MM.1S (cell line): Measurements from ENCODE around the gene EXOC4.

Experiments used
- DNase-seq: peaks from one replicate; pipeline ENCODE4 v3.0.0-alpha.2; 2015
- H2AFZ ChIP-seq: fragments of 300-600 bp; sonication (generic); 2 replicates; pipeline ENCODE4 v1.6.0; 2016; ENCODE audit warnings: antibody characterized with exemption, low read length
- H3F3A ChIP-seq: fragments of 300-600 bp; sonication (generic); 2 replicates; pipeline ENCODE4 v1.6.1; 2016; ENCODE audit warnings: mild to moderate bottlenecking, antibody characterized with exemption, low read length, moderate library complexity, mixed read lengths; ENCODE audit not compliant: insufficient read depth
- H3K27ac ChIP-seq: fragments of 300-600 bp; sonication (generic); 2 replicates; pipeline ENCODE4 v1.5.1; 2016; ENCODE audit warnings: mild to moderate bottlenecking, low read length
- H3K27me3 ChIP-seq: fragments of 300-600 bp; sonication (generic); replicated peaks from 2 replicates; pipeline ENCODE4 v1.6.0; 2016; ENCODE audit warnings: low read length; ENCODE audit not compliant: insufficient read depth
- H3K36me3 ChIP-seq: fragments of 300-600 bp; sonication (generic); replicated peaks from 2 replicates; pipeline ENCODE4 v1.6.1; 2016; ENCODE audit warnings: mild to moderate bottlenecking, low read length, mixed read lengths; ENCODE audit not compliant: insufficient read depth
- H3K4me1 ChIP-seq: fragments of 300-600 bp; sonication (generic); 2 replicates; pipeline ENCODE4 v1.6.1; 2016; ENCODE audit warnings: low read length, mixed read lengths
- H3K4me2 ChIP-seq: fragments of 300-600 bp; sonication (generic); 2 replicates; pipeline ENCODE4 v1.6.0; 2016; ENCODE audit warnings: low read depth, low read length
- H3K4me3 ChIP-seq: fragments of 300-600 bp; sonication (generic); 2 replicates; pipeline ENCODE4 v1.5.1; 2016; ENCODE audit warnings: low read length, mixed read lengths
- H3K79me2 ChIP-seq: fragments of 300-600 bp; sonication (generic); 2 replicates; pipeline ENCODE4 v1.6.1; 2016; ENCODE audit warnings: mixed run types, low read length, mixed read lengths
- H3K9ac ChIP-seq: fragments of 300-600 bp; sonication (generic); 2 replicates; pipeline ENCODE4 v1.6.1; 2016; ENCODE audit warnings: low read length, mixed read lengths
- H3K9me2 ChIP-seq: fragments of 300-600 bp; sonication (generic); replicated peaks from 2 replicates; pipeline ENCODE4 v1.6.1; 2016; ENCODE audit warnings: mild to moderate bottlenecking, low read length, mixed read lengths; ENCODE audit not compliant: insufficient read depth
- H3K9me3 ChIP-seq: fragments of 300-600 bp; sonication (generic); replicated peaks from 2 replicates; pipeline ENCODE4 v1.6.1; 2016; ENCODE audit warnings: mild to moderate bottlenecking, low read length, mixed read lengths; ENCODE audit not compliant: insufficient read depth
- H4K20me1 ChIP-seq: fragments of 300-600 bp; sonication (generic); 2 replicates; pipeline ENCODE4 v1.6.1; 2016; ENCODE audit warnings: mild to moderate bottlenecking, low read length, moderate library complexity, mixed read lengths; ENCODE audit not compliant: insufficient read depth
- EZH2 ChIP-seq: fragments of 300-600 bp; sonication (generic); optimal IDR thresholded peaks from 2 replicates; pipeline ENCODE3; 2017; ENCODE audit warnings: low read depth, mild to moderate bottlenecking, antibody characterized with exemption, low read length, mixed read lengths
- EZH2phosphoT487 ChIP-seq: fragments of 300-600 bp; sonication (generic); IDR thresholded peaks from 2 replicates; pipeline ENCODE4 v1.6.1; 2018; ENCODE audit warnings: antibody characterized with exemption, low read length
- TF ChIP-seq, protein P1 (sequence below): fragments of 300-600 bp; sonication (generic); IDR thresholded peaks from 2 replicates; pipeline ENCODE4 v1.5.1; 2016; ENCODE audit warnings: antibody characterized with exemption, low read length, mixed read lengths

EXOC4 gene

GRCh38 chr7:133391206-133391605 lies 138.3 kb downstream of the EXOC4 start:
- Histone ChIP-seq H3K79me2 (no peaks in the 10 kb centered on the region), H3K9me2 (no peaks in the 10 kb centered on the region), H3K4me2 (no peak overlapping the region), H4K20me1 (no peaks in the 10 kb centered on the region), H3K36me3 (no peaks in the 10 kb centered on the region), H3K4me3 (no peak overlapping the region), H2AFZ (no peak overlapping the region), H3K4me1 (no peaks in the 10 kb centered on the region), H3K9me3 (no peaks in the 10 kb centered on the region), H3K27me3 (no peaks in the 10 kb centered on the region), H3K9ac (no peak overlapping the region), H3K27ac (no peak overlapping the region), H3F3A (no peaks in the 10 kb centered on the region)
- TF ChIP-seq EZH2phosphoT487 (no peak), EZH2 (no peak)
- TF ChIP-seq, protein P1, sequence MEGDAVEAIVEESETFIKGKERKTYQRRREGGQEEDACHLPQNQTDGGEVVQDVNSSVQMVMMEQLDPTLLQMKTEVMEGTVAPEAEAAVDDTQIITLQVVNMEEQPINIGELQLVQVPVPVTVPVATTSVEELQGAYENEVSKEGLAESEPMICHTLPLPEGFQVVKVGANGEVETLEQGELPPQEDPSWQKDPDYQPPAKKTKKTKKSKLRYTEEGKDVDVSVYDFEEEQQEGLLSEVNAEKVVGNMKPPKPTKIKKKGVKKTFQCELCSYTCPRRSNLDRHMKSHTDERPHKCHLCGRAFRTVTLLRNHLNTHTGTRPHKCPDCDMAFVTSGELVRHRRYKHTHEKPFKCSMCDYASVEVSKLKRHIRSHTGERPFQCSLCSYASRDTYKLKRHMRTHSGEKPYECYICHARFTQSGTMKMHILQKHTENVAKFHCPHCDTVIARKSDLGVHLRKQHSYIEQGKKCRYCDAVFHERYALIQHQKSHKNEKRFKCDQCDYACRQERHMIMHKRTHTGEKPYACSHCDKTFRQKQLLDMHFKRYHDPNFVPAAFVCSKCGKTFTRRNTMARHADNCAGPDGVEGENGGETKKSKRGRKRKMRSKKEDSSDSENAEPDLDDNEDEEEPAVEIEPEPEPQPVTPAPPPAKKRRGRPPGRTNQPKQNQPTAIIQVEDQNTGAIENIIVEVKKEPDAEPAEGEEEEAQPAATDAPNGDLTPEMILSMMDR: no peak
- no peak for DNase-seq

DNA sequence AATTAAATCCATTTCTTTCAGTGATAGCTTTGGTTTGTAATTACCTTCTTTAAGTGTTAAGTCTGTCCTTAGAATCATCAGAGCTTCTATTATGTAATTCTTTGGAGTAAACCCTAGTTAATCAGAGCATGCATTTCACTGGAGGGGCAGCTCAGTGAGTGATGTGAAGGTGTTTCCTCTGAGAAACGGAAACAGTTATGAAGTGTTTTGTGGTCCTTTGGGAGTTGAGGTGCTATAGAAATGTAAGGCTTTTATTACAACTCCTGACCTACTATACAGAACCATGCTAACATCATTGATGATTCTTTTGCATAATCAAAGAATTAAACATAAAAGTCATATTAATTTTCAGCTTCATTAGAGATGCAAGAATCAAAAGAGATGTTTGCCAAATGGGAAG lies 141.5 kb downstream of the EXOC4 start:
- H4K20me1 ChIP-seq: no peaks in the 10 kb centered on the region
- no peaks in the 10 kb centered on the region for H3K79me2 ChIP-seq
- no peaks in the 10 kb centered on the region for H3K9me2 ChIP-seq
- no peak overlapping the region for H3K27ac ChIP-seq
- H2AFZ ChIP-seq: no peak overlapping the region
- no peaks in the 10 kb centered on the region for H3F3A ChIP-seq
- no peak overlapping the region for H3K4me2 ChIP-seq
- no peaks in the 10 kb centered on the region for H3K36me3 ChIP-seq
- H3K4me1 ChIP-seq: no peaks in the 10 kb centered on the region
- H3K9ac ChIP-seq: no peak overlapping the region
- no peaks in the 10 kb centered on the region for H3K27me3 ChIP-seq
- TF ChIP-seq EZH2phosphoT487: no peak
- no peak for TF ChIP-seq EZH2
- TF ChIP-seq, protein P1: no peak
- no peak for DNase-seq
- H3K4me3 ChIP-seq: no peak overlapping the region
- H3K9me3 ChIP-seq: no peaks in the 10 kb centered on the region

- Histone ChIP-seq H3K36me3 (no peaks in the 10 kb centered on the region), H3K4me3 (no peak overlapping the region), H3K79me2 (no peaks in the 10 kb centered on the region), H3K9me2 (no peaks in the 10 kb centered on the region), H2AFZ (no peak overlapping the region), H3K9me3 (no peaks in the 10 kb centered on the region), H3K4me2 (no peak overlapping the region), H4K20me1 (no peaks in the 10 kb centered on the region), H3K27me3 (no peaks in the 10 kb centered on the region), H3K9ac (no peak overlapping the region), H3K27ac (no peak overlapping the region), H3F3A (no peaks in the 10 kb centered on the region), H3K4me1 (no peaks in the 10 kb centered on the region)
- DNase-seq: no peak
- TF ChIP-seq EZH2 (no peak), EZH2phosphoT487 (no peak)
- TF ChIP-seq, protein P1: no peak
Observed at GRCh38 chr7:133395551-133395950, 142.7 kb downstream of the EXOC4 start.
